ENCODE data around the gene MVB12B.

Gene MVB12B

DNA sequence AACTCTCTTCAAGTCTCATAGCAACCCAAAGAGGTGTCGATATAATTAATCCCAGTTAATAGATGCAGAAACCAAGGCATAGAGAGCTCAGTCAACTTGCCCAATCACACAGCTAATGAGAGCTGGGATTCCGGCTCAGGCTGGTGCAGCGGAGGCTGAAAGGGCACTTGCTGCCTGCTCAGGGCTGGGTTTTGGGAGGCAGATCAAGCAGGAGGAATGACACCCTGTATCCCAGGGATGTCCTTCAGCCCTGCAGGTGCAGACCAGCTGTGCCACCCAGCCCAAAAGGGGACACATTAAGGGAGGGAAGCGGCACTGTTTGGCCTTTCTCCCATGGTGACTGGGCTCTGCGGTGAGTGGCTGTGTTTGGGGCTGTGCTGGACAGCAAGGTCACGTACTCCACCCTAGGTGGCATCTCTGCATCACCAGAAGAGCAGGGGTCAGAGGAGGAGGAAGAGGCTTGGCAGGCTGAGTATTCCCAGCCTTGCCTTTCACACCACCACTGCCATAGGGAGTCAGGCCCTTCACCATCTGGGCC is 124.1 kb downstream of the MVB12B start:
- no peak for DNase-seq (ENCODE audit: low read depth, low spot score)

DNA sequence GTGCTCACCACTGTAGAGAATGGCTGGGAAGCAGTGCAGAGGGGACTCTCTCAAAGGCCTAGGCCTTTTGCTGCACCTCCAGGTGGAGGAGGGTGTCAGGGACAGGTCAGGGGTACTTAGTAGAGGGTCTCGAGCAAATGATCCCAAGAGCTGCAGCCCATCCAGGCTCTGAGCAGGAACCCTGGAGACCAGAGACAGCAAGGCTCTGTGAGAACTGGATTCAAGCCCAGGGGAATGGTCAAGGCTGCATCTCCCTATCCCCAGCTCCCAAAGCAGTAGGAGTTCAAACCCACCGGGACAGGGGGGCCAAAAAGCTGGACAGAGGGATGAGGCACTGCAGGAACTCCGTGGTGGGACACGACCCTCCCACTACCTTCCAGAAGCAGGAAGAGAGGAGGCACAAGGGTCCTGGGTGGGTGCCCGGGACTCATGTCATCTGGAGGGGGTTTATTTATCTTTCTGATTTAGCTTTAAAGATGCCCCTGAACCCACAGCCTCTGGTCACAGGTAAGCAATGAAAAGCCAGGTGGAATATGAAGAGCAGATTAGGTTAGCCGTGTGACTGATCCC is 124.8 kb downstream of the MVB12B start:
- DNase-seq (ENCODE audit: low read depth, low spot score) = no peak

DNA sequence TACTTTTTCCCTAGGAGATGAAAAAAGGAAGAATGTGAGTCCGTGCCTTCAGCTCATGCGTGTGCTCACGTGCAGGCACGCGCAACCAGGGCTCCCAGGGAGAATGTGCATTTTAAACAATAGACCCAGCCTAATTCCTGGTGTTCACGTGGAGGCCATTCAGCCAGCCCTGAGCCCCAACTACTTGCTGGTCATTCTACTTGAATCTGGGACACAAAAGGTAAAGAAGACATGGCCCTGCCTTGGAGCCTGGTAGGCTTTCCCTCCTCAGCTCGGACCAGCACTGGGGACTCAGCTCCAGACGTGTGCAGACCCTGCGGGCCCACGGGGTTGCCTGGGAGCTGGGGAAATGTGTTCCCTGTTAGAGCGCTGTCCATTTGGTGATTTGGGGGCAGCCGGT is 125.5 kb downstream of the MVB12B start:
- no peak for DNase-seq (ENCODE audit: low read depth, low spot score)

DNA sequence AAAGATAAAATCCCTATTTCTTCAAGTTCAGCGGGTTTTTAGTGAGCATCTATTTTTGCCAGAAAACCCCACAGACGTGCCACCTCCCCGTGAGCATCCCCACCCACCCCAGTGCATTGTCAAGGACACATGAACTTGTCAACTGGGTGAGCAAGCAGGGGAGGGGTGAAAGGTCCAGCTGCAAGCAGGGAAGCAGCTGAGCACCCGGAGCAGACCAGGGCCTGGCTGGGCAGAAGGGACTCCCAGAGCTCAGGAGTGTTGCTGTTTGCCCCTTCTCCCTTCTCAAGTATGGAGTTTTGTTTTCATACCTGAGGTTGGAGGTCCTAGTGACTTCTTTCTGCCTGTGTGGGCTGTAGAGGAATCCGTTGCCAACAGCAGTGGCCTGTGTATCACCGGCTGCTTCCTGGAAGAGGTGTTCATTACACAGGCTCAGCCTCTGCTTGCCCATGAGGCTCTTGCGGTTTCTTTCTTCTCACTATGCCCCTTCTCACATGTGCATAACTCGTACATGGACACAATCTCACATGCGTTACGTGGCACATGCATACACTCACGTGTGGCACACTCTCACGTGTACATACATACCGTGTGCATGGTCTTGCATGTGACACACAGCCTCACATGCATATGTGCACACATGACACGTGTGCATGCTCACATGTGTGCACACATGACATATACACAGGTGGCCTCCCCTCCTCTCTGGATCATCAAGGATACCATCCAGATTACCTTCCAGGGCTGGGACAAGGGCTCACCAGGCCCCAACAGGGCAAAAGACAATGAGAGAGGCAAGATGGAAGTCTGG is 126.7 kb downstream of the MVB12B start:
- DNase-seq (ENCODE audit: low read depth, low spot score) = no peak

DNA sequence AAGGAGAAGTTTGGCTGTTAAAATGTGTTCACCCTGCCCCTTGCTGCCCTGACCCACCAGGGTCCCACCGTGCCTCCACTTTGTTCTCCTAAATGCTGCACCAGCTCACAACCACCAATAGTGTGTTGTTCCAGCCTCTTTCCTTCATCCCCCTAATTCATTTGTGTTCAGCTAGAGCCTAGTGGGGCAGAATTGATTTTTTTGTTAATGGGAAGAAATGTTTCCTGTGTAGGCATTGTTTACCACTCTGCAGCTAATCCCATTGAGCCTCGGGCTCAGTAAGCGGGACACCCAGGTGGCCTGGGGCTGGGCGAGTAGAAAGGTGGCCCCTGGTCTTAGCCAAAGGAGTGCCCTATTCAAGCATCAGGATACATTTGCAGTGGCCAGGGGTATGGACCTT is 127.6 kb downstream of the MVB12B start:
- no peak for DNase-seq (ENCODE audit: low read depth, low spot score)

DNA sequence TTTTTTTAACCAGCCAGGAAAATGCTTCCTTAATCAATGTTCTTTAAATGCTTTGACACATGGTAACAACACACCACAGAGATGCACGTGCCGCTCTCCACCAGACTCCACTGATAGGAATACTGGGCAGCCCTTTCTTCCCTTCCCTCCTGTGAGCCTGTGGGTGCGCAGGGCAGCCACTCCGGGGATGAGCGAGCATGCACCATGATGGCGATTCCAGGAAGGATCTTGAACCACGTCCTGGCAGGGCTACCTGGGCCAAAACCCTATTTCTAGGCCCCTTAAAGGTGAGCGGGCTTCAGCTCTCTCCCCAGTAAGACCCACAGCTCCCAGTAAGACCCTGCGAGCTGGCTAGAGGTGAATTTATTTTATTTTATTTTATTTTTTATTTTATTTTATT is 128.2 kb downstream of the MVB12B start:
- DNase-seq (ENCODE audit: low read depth, low spot score) = no peak

DNA sequence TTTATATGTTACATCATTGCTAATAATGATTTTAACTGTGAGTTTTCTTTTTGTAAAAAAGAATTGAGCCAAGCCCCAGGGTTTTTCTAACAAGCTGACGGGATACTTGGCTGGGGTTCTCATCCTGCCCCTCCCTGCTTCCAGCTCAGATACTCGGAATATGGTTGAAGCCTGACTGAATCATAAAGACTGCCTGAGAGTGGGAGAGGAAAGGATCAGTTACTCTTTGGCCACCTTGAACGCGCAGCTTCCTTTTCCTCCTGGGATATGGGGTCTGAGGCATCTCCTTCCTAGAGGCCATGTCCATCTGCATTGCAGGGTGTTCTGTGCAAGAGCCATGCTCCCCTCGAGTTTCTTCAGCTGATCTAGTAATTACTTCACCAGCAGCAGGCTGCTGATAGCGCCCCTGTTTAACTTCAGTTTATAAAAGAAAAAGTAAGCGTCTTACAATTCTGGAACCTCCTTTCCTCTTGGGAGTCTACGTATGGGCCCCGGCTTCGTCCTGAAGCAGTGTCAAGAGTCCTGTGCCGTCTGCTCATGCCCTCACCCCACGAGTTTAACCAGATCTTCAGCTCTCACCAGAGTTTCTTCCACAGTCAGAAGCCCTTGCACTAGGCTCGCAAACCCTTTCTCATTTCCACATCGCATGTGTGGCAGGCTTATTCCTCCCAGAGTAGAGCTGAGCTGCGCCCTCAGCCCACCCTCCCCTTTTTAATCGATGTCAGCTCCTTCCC is 130.0 kb downstream of the MVB12B start:
- DNase-seq (ENCODE audit: low read depth, low spot score) = no peak

DNA sequence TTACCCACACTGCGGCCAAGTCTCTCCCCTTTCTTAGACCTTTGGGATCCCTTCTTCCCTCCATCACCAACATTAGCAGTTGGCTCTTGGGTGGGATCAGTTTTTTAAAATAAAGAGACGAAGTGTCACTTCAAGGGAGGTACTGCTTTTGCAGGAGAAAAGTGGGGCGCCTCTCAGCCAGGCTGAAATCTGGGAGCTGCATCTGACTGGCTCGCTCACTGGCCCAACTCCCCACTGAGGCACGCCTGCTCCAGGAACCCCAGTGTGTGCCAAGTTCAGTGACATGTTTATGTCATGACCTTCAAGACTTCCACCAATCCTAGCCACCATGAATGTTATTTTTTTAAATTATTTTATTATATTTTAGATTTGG is 130.5 kb downstream of the MVB12B start:
- DNase-seq (ENCODE audit: low read depth, low spot score) = no peak

DNA sequence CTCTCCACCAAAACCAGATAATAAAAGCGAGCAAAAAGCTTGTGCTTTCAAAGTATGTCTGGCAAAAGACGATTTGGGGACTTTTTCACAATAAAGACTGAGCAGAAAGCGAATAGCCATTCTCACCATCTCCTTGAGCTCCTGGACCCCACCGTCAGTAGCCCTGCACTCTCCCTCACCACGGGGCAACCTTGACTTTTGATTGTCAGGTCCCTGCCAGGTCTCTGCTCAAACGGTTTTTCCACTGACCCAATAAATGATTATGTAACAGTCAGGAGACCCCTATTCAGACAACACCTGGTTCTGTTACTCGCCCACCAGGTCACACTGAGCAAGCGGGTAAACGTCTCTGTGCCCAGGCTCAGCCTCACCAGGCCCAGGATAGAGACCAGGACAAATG is 131.3 kb downstream of the MVB12B start:
- DNase-seq (ENCODE audit: low read depth, low spot score) = no peak

DNA sequence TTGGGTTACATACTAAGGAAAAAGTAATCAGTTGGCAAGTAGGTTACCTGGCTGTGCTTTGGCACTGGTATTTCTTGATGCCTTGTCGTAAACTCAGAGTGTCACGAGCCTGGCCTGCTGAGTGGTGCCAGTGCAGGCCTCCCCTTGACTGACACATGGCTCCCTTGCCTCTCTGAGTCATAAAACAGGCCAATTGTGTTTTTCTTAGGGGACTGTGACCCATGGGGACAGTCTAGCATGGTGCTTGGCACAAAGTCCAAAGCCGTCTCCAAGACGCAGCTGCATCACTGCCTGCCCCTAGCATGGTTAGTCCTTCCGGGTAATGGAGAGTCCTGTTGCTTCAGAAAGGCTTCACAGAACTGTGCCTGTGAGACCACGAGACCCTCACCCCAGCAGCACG is 132.5 kb downstream of the MVB12B start:
- no peak for DNase-seq (ENCODE audit: low read depth, low spot score)

DNA sequence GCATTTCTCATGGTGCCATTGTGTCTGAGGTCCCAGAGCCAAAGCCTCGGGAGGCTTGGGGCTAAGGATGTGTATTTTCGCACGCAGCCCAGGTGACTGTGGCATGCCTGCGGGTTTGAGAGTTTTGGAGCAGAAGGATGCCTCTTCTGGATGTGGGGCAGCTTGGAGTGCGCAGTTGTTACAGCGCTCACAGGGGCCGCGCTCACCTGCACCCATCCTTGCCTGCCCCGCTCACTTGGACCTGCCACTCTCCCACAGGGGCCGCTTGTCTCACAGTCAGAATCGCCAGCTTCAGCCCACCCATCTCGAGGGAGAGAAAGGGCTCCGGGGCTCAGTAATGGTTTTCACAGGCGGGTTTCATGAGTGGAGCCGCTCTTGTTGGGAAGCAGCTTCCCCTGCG is 132.9 kb downstream of the MVB12B start:
- no peak for DNase-seq (ENCODE audit: low read depth, low spot score)

DNA sequence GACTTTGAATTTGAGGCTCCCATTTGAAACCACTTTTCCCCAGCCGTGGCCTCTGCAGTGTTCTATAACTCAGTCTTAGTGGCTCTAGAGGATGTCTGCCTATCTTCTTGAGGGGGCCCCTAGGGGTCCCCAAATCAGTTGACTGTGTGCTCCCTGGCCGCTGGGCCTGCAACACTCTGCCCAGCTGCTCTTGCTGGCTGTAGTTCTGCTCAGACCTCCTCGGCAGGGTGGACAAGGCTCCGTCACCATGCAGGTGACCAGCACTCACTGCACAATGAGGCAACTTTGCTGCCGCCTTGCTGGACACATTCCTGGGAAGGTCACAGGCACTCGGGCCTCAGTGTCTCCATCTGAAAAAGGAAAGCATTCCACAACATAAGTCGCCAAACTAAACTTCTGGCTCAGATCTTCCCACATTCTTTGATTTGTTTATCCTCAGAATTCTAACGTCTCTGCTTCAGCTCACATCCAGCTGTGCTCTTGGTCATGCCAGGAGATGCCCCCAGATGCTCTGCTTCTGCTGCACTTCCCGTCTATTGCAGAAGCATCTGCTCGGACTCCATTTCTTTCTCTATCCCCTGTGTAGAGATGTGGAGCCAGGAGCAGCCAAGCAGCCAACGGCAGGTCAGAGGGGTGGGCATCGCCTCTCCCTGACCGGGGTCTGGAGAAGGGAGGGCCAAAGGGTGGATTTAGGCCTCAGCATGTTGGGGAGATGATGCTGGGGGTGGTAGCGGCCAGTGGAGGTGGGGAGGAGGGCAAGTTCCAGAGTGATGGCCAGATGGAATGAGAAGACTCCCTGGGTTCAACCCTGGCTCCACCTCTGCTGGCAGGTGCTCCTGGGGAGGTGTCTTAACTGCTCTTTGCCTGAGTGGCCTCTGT is 133.6 kb downstream of the MVB12B start:
- no peak for DNase-seq (ENCODE audit: low read depth, low spot score)

DNA sequence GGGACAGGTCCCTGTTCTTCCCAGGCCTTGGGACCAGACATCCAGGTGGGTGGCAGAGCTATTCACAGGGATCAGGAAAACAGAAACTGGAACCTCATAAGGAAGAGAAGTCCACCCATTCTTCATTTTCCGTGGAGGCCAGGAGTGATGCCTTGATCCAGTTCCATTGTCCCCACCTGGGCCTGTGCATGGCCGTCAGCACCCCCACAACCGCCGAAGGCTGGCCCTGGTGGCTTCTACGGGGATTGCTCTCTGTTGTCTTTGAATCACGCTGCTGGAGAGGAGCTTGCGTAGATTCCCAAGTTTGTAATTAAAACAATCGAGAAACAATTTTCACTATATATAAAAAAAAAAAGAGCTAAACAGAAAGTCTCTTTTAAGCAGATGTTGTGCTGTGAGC is 134.4 kb downstream of the MVB12B start:
- no peak for DNase-seq (ENCODE audit: low read depth, low spot score)

DNA sequence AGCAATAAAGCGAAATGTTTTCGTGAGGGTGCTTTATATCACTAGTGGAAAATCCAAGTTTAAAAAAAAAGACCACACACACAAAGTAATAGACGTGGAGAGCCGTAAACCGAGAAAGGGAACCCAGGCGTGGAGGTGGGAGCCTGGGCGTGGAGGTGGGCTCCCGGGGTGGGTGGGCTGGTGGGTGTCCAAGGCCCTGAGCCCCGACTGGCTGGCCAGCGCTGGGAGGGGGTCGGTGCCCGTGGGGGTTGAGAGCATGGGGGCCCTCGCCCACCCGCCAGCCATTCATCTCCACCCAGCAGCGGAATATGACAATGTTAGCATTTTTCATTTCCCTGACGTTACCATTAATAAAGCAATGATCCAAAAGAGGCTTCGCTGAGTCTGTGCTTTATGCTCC is 135.0 kb downstream of the MVB12B start:
- DNase-seq (ENCODE audit: low read depth, low spot score) = no peak

DNA sequence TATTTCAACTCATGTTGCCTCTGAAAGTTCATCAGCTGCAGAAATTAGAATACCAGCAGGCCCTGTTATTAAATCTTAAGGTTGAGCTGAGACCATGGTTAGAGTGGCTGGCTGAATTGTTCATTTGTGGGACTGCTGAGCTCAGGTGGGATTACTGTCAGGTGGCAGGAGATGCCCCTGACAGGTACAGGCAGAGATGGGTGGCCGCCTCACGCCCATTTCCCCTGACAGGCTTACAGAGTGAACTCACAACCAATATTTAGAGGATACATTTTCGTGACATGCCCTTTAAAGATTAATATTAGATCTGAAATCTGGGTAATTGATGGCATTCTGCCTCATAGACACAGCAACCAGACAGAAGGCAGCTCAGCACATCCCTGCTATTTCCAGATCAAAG is 136.0 kb downstream of the MVB12B start:
- no peak for DNase-seq (ENCODE audit: low read depth, low spot score)

DNA sequence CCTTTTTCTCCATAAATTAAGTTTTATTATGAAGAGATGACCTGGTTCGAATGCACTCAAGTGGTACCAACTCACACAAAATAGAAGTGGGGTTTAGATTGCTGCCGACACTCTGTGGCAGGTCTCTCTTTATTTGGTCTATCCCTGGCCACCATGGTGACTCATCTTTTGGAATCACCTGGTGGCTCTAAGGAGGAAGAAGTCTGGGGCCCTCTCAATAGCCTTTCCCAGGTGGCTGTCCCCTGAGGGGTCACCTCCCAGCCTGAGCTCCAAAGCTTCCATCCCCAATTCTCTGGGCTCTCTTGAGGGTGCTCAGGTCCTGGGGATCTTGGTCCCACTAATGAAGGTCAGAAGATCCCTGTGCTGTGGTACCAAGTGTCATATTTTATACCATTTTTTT is 136.8 kb downstream of the MVB12B start:
- no peak for DNase-seq (ENCODE audit: low read depth, low spot score)

DNA sequence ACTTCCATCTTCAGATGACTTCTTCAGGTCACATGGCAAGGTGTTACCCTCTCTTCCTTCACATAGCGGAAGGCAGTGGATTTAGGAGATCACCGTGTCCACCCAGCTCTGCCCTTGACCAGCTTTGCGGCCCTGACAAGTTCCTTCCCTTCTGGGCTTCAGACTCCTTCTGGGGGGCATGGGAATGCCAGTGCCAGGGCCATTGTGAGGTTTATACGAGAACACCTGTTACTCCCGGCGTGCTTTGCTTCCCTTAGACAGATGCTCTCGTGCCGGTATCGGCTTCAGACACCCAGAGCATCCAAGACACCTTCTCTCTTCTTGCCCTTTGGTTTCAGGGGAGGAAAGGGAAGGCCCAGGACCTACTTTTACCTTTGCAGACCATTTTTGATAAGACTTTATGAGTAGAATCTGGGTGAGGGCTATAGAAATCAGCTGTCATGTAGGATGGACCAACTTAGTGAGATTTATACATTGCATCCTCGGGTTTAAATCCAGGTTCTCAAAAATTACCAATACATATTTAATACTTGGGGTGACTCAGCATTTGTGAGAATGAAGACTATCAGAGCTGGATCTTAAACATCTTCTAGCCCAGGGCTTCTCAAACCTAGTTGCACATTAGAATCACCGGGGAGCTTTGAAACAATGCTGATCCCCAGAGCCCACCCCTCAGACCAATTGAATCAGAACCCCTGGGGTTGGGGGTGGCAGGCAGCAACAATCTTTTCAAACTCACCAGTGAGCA is 138.2 kb downstream of the MVB12B start:
- DNase-seq (ENCODE audit: low read depth, low spot score) = no peak

DNA sequence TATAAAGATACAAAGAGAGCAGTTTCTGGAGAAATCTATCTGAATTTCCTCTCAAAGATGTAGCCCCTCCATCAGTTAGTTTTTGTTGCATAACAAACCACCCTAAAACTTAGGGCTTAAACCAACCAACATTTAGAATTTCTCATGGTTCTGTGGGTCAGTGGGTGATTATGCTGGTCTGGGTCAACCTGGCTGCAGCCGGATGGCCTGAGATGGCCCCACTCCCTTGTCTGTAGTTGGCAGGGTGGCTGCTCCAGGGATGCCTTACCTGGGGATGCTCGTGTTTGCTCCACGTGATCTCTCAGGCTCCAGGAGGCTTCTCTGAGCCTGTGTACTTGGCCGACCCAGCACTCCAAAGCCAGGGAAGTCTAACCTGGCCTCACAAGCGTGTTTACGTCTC is 139.3 kb downstream of the MVB12B start:
- no peak for DNase-seq (ENCODE audit: low read depth, low spot score)

DNA sequence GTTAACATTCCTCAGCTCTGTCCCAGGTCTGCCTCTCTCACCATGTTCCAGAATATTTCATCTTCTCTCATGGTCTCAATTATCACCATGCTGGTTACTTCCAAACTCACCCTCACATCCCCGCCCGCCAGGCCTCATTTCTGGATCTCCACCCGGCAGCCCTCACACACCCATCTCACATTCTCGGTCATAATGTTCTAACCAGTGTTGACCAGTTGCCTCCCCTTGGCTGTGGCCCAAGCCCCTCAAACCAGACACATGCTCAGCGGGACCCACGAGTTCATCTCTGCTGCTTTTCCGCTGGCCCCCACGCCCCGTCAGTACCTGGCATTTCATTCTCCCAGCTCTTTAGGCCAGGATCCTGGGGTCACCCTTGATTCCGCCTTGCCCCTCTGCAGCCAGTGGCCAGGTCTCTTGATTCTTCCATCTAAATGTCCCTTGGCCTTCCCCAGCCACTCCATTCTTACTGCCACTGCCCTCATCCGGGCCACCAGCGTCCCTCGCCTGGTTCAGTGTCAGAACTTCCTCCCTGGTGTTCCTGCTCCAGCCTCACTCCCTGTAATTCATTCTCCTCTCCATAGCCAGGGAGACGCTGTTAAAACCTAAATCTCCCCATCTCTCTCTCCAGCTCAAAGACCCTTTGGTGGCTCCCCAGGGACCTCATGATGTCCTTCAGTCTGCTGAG is 141.7 kb downstream of the MVB12B start:
- DNase-seq (ENCODE audit: low read depth, low spot score) = no peak

DNA sequence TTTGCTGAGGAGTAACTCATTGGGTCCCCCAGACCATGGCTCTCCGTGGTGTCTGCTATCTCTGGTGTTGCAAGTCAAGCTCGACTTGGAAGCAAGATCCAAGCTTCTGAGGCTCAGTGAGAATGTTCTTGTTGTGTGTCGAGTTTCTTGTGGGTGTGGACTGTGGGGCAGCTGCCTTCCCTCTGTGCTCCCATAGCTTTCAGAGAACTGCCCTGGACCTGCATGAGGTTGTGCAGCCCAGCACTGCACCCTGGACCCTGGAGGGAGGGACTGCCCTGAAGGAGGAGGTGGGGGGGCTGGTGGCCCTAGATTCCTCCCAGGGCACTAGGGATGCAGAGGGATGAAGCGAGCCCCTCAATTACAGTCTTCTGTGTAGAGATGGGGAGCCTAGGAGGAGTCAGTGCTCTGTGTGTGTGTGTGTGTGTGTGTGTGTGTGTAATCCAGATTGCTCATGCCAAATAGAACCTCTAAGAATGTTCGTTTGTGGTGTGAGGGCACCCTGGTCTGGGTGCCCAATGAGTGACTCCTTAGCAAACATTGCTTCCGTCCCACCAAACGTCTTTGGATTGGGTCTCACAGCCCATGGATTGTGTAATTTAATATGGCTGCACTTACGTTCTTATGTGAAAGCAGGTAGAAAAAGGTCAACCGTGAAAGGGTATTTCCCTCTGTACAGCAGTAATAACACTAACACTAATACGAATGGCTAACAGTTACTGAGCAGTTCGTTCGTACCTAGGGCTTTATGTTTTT is 143.8 kb downstream of the MVB12B start:
- DNase-seq (ENCODE audit: low read depth, low spot score) = no peak
